Measurements from ENCODE around the gene CD58. TPM values are rescaled to one million over a fixed set of nuclear protein-coding genes. Genes with fewer than 3 reads are reported as not detected.

CD58 gene
- total RNA-seq, 1 donor from 2014 or later = 24.2 TPM

- DNase-seq (ENCODE audit: low spot score) = no peak
These were observed 60.5 kb downstream of the CD58 start for GRCh38 chr1:116510361-116510760.

- DNase-seq (ENCODE audit: low spot score) = peak; percentile 51
These were observed 61.5 kb downstream of the CD58 start for GRCh38 chr1:116508984-116509980.

- DNase-seq (ENCODE audit: low spot score) = no peak
These were observed 62.5 kb downstream of the CD58 start for GRCh38 chr1:116508085-116508983.

- no peak for DNase-seq (ENCODE audit: low spot score)
These were observed 63.2 kb downstream of the CD58 start for GRCh38 chr1:116507631-116508030.

GRCh38 chr1:116506132-116507004 lies 64.5 kb downstream of the CD58 start:
- DNase-seq (ENCODE audit: low spot score) = no peak

- peak; percentile 80 for DNase-seq (ENCODE audit: low spot score)
These were observed 66.3 kb downstream of the CD58 start for GRCh38 chr1:116504308-116505156.

- DNase-seq (ENCODE audit: low spot score) = no peak
These were observed 67.1 kb downstream of the CD58 start for GRCh38 chr1:116503546-116504307.

- DNase-seq (ENCODE audit: low spot score) = no peak
These were observed 68.0 kb downstream of the CD58 start for GRCh38 chr1:116502671-116503314.

GRCh38 chr1:116501870-116502244 lies 69.0 kb downstream of the CD58 start:
- no peak for DNase-seq (ENCODE audit: low spot score)

GRCh38 chr1:116501125-116501869 lies 69.5 kb downstream of the CD58 start:
- no peak for DNase-seq (ENCODE audit: low spot score)

- DNase-seq (ENCODE audit: low spot score) = peak; percentile 71
These were observed 71.8 kb downstream of the CD58 start for GRCh38 chr1:116498789-116499628.

GRCh38 chr1:116497656-116498055 lies 73.2 kb downstream of the CD58 start:
- DNase-seq (ENCODE audit: low spot score) = no peak

- DNase-seq (ENCODE audit: low spot score) = no peak
These were observed 73.9 kb downstream of the CD58 start for GRCh38 chr1:116496898-116497297.

GRCh38 chr1:116496380-116496779 lies 74.4 kb downstream of the CD58 start:
- DNase-seq (ENCODE audit: low spot score) = no peak

GRCh38 chr1:116495535-116495934 lies 75.3 kb downstream of the CD58 start:
- DNase-seq (ENCODE audit: low spot score) = no peak

- peak; percentile 69 for DNase-seq (ENCODE audit: low spot score)
These were observed 76.1 kb downstream of the CD58 start for GRCh38 chr1:116494745-116495144.

- no peak for DNase-seq (ENCODE audit: low spot score)
These were observed 76.5 kb downstream of the CD58 start for GRCh38 chr1:116494353-116494692.
